Sciatic nerve (tissue), 2 donors: Measurements from ENCODE around the gene MACROD2. TPM values are rescaled to one million over a fixed set of nuclear protein-coding genes. Genes with fewer than 3 reads are reported as not detected.
"Not testable (repeated sequence)": the region's sequence is repeated elsewhere in the genome, so short reads cannot be mapped to it uniquely, and the experiment has no call there.

Experiments
- ATAC-seq: fragments of 200-7000 bp; cut with Tn5 transposase; one replicate; pipeline ENCODE4 v1.9.1; 2020; ENCODE audit warnings: mild to moderate bottlenecking, moderate library complexity
- DNase-seq: peaks from one replicate; pipeline ENCODE4 v3.0.0-alpha.2; 2020; ENCODE audit warnings: low spot score
- intact Hi-C: fragments of 100-400 bp; cut with DNase I; formaldehyde crosslinking; loops from one replicate; pipeline ENCODE4 v1.14.2; 2022
- total RNA-seq: library from RNA; stranded (reverse); fragmentation: NEBNext Ultra II Directional; extraction: Animal tissue kit (Norgen Biotek cat#: 25700); gene quantifications from one replicate; pipeline ENCODE4 v1.2.1, GENCODE V29; 2021
- donor health status: DM: no; HTN: no; CAD: no.
- donor health status: DM: no; HTN: no; CAD: no.

MACROD2 gene
- total RNA-seq, 1 donor from 2014 or later, result 13.8 TPM

GRCh38 chr20:14918976-14919375 lies 923.7 kb downstream of the MACROD2 start:
- ATAC-seq (peak; percentile 57), DNase-seq (no peak)
- intact Hi-C loops, result no loop called here

- DNase-seq (no peak), ATAC-seq (peak; percentile 46)
- intact Hi-C loops, result no loop called here
Measured at GRCh38 chr20:14919501-14920081, 924.3 kb downstream of the MACROD2 start.

GRCh38 chr20:14921513-14921912 lies 926.2 kb downstream of the MACROD2 start:
- no peak for ATAC-seq
- DNase-seq, result no peak
- intact Hi-C loops, result no loop called here

GRCh38 chr20:14922503-14923267 lies 927.4 kb downstream of the MACROD2 start:
- ATAC-seq (no peak), DNase-seq (no peak)
- intact Hi-C loops, result no loop called here

GRCh38 chr20:14924433-14924832 lies 929.1 kb downstream of the MACROD2 start:
- ATAC-seq, result no peak
- intact Hi-C loops, result no loop called here
- no peak for DNase-seq

- ATAC-seq (no peak), DNase-seq (no peak)
- intact Hi-C loops, result no loop called here
Measured at GRCh38 chr20:14925300-14925699, 930.0 kb downstream of the MACROD2 start.

GRCh38 chr20:14926436-14926835 lies 931.1 kb downstream of the MACROD2 start:
- DNase-seq, intact Hi-C loops, ATAC-seq: not testable (repeated sequence)

- DNase-seq (no peak), ATAC-seq (no peak)
- intact Hi-C loops, result no loop called here
Measured at GRCh38 chr20:14928083-14928482, 932.8 kb downstream of the MACROD2 start.

GRCh38 chr20:14929388-14929787 lies 934.1 kb downstream of the MACROD2 start:
- intact Hi-C loops, result no loop called here
- no peak for DNase-seq
- no peak for ATAC-seq

- DNase-seq, result no peak
- intact Hi-C loops, result no loop called here
- no peak for ATAC-seq
Measured at GRCh38 chr20:14932040-14932439, 936.7 kb downstream of the MACROD2 start.

GRCh38 chr20:14935285-14935684 lies 940.0 kb downstream of the MACROD2 start:
- DNase-seq, result no peak
- ATAC-seq, result peak; percentile 80
- intact Hi-C loops, result no loop called here

GRCh38 chr20:14937021-14937420 lies 941.7 kb downstream of the MACROD2 start:
- intact Hi-C loops, result no loop called here
- DNase-seq (no peak), ATAC-seq (no peak)

GRCh38 chr20:14937846-14938245 lies 942.5 kb downstream of the MACROD2 start:
- ATAC-seq (no peak), DNase-seq (no peak)
- intact Hi-C loops, result no loop called here

GRCh38 chr20:14947536-14947935 lies 952.2 kb downstream of the MACROD2 start:
- intact Hi-C loops, result no loop called here
- ATAC-seq, result no peak
- DNase-seq, result no peak

GRCh38 chr20:14947946-14948345 lies 952.6 kb downstream of the MACROD2 start:
- ATAC-seq, result no peak
- DNase-seq, result no peak
- intact Hi-C loops, result no loop called here

GRCh38 chr20:14948416-14948815 lies 953.1 kb downstream of the MACROD2 start:
- intact Hi-C loops, result no loop called here
- no peak for ATAC-seq
- no peak for DNase-seq

GRCh38 chr20:14950633-14951032 lies 955.3 kb downstream of the MACROD2 start:
- no peak for ATAC-seq
- DNase-seq, result no peak
- intact Hi-C loops, result no loop called here

GRCh38 chr20:14951105-14951504 lies 955.8 kb downstream of the MACROD2 start:
- DNase-seq (no peak), ATAC-seq (no peak)
- intact Hi-C loops, result no loop called here

GRCh38 chr20:14951707-14952418 lies 956.5 kb downstream of the MACROD2 start:
- intact Hi-C loops, result no loop called here
- DNase-seq (no peak), ATAC-seq (no peak)

GRCh38 chr20:14953736-14954135 lies 958.4 kb downstream of the MACROD2 start:
- intact Hi-C loops, result no loop called here
- DNase-seq (no peak), ATAC-seq (no peak)
